Nephron (organoid): ENCODE results near the gene NEURL4.
"Not testable (repeated sequence)": the region's sequence is repeated elsewhere in the genome, so short reads cannot be mapped to it uniquely, and the experiment has no call there.

ENCODE experiments used
- H3K27ac Mint-ChIP-seq, 3 experiments: 2 replicates each; pipeline ENCODE4 v1.8.0; 2020; ENCODE audit warnings: mixed read lengths in 3 of 3, mild to moderate bottlenecking in 2 of 3, moderate library complexity in 1 of 3
- H3K27me3 Mint-ChIP-seq: 2 replicates; pipeline ENCODE4 v1.8.0; 2021; ENCODE audit warnings: low read depth, mild to moderate bottlenecking, moderate library complexity, mixed read lengths
- H3K36me3 Mint-ChIP-seq: 2 replicates; pipeline ENCODE4 v1.8.0; 2020; ENCODE audit warnings: low read depth, mixed read lengths
- H3K4me1 Mint-ChIP-seq: 2 replicates; pipeline ENCODE4 v1.8.0; 2020; ENCODE audit warnings: mixed read lengths
- H3K4me3 Mint-ChIP-seq, 3 experiments: 2 replicates each; pipeline ENCODE4 v1.8.0; 2020; ENCODE audit warnings: mild to moderate bottlenecking in 3 of 3, mixed read lengths in 3 of 3, moderate library complexity in 2 of 3
- H3K9me3 Mint-ChIP-seq: 2 replicates; pipeline ENCODE4 v1.8.0; 2020; ENCODE audit warnings: mixed read lengths
- TF ChIP-seq, protein P1 (sequence below), 3 experiments: fragments of 200-600 bp; sonication (generic); IDR thresholded peaks; one replicate each; pipeline ENCODE4 v1.5.0; 2021; ENCODE audit warnings: antibody characterized with exemption in 3 of 3; ENCODE audit not compliant: unreplicated experiment in 3 of 3

Gene NEURL4

DNA sequence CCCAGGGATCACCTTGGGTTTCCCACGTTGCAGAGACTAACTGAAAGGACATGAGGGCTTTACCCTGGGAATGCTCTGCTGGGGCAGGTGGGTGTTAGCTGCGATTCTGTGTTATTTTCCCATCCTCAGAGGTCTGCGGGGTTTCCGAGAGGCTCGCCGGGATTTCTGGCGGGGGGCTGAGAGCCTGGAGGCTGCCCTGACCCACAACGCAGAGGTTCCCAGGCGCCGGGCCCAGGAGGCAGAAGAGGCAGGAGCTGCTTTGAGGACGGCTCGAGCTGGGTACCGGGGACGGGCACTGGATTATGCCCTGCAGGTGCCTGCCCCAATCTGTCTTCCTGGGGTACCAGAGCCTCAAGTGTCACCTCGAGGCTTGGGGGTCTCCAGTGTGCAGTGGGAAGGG, 14.1 kb upstream of the NEURL4 start:
- Mint-ChIP-seq H3K9me3 (no peaks in the 10 kb centered on the region), H3K27me3 (peaks cover 11% of the 10 kb centered on the region), H3K4me3 (no peak overlapping the region), H3K27ac (no peak overlapping the region), H3K36me3 (no peaks in the 10 kb centered on the region), H3K4me1 (peaks cover 9% of the 10 kb centered on the region)
- TF ChIP-seq, protein P1, sequence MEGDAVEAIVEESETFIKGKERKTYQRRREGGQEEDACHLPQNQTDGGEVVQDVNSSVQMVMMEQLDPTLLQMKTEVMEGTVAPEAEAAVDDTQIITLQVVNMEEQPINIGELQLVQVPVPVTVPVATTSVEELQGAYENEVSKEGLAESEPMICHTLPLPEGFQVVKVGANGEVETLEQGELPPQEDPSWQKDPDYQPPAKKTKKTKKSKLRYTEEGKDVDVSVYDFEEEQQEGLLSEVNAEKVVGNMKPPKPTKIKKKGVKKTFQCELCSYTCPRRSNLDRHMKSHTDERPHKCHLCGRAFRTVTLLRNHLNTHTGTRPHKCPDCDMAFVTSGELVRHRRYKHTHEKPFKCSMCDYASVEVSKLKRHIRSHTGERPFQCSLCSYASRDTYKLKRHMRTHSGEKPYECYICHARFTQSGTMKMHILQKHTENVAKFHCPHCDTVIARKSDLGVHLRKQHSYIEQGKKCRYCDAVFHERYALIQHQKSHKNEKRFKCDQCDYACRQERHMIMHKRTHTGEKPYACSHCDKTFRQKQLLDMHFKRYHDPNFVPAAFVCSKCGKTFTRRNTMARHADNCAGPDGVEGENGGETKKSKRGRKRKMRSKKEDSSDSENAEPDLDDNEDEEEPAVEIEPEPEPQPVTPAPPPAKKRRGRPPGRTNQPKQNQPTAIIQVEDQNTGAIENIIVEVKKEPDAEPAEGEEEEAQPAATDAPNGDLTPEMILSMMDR (IDR thresholded peaks at IDR 0.05; ENCODE audit: unreplicated experiment in 3 of 3), result no peak

GRCh38 chr17:7341842-7342241, 12.7 kb upstream of the NEURL4 start:
- Mint-ChIP-seq H3K27ac (no peak overlapping the region), H3K36me3 (no peaks in the 10 kb centered on the region), H3K4me3 (no peak overlapping the region), H3K4me1 (no peaks in the 10 kb centered on the region), H3K27me3 (peaks cover 10% of the 10 kb centered on the region), H3K9me3 (no peaks in the 10 kb centered on the region)
- TF ChIP-seq, protein P1 (IDR thresholded peaks at IDR 0.05; ENCODE audit: unreplicated experiment in 3 of 3), result no peak

DNA sequence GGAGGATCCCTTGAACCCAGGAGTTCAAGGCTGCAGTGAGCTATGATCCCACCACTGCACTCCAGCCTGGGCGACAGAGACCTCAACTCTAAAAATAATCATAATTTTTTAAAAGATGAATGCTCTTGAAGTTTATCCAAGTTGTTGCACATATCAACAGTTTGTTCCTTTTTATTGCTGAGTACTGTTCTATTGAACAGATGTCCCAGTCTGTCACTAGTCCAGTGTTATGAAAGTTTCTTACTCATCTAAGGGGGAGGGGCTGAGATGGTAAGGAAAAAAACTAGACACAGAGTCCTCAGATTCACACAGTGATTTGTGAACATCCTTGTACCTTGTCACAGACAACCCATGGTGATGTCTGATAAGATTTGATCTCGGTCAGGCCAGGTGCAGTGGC, 11.0 kb upstream of the NEURL4 start:
- Mint-ChIP-seq H3K9me3 (no peaks in the 10 kb centered on the region), H3K4me3 (no peak overlapping the region), H3K36me3 (no peaks in the 10 kb centered on the region), H3K4me1 (no peaks in the 10 kb centered on the region), H3K27ac (no peak overlapping the region), H3K27me3 (peaks cover 11% of the 10 kb centered on the region)
- TF ChIP-seq, protein P1 (IDR thresholded peaks at IDR 0.05; ENCODE audit: unreplicated experiment in 3 of 3), result no peak

GRCh38 chr17:7337600-7337999, 8.5 kb upstream of the NEURL4 start:
- not testable (repeated sequence) for H3K27ac Mint-ChIP-seq, H3K4me3 Mint-ChIP-seq, H3K36me3 Mint-ChIP-seq, H3K4me1 Mint-ChIP-seq, H3K9me3 Mint-ChIP-seq, H3K27me3 Mint-ChIP-seq

DNA sequence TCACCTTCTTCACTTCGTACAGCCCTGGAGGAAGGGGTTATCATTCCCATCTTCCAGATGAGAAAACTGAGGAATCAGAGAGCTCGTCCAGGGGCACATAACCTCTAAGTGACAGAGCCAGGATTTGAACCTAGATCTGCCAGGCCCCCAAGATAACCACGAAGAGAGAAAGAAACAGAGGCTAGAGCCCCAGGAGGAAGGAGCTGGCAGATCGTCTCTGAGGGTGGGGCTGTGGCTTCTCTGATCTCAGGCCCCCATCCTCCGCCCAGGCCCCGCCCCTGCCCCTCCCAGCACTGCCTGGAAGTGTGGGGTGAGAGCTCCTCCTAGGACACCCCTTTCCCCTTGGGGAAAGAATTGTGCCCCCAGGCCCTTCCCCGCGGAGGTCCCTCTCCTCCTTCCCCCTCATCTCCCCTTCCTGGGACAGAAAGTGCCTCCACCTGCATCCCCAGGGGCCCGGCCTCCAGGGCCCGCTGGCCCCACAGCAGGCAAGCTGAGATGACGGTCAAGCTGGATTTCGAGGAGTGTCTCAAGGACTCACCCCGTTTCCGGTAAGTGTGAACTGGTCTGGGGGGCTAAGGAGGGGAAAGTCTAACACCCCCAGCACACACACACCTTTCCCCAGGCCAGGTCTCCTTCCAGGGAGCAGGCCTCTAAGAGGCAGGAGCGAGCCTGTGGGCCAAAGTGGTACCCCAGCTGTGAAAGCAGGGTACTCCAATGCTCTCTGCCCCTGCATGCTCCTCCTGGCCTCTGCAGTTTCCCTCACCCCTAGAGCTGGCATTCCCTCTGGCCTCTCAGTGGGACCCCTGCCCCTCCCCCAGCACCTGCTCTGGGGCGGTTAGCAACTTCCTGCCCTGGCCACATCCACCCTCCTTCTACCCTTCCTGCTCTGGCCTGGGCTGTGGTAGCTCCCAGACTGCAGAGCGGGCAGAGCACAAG, 7.4 kb upstream of the NEURL4 start, which contains the start of gene ACAP1:
Gene ACAP1, plus strand, starts transcription at position 290 of the 936 bp plus-strand sequence. Its CDS starts 206 bp downstream, at position 496.
- TF ChIP-seq, protein P1 (IDR thresholded peaks at IDR 0.05; ENCODE audit: unreplicated experiment in 3 of 3), result no peak
- no peak within 1 kb of the TSS for H3K27ac Mint-ChIP-seq
- H3K27me3 Mint-ChIP-seq, result peaks cover 6% of the 10 kb centered on the region
- peaks cover 8% of the 10 kb centered on the region for H3K4me1 Mint-ChIP-seq
- H3K36me3 Mint-ChIP-seq, result no peaks in the 10 kb centered on the region
- no peak within 1 kb of the TSS for H3K4me3 Mint-ChIP-seq
- H3K9me3 Mint-ChIP-seq, result no peaks in the 10 kb centered on the region

DNA sequence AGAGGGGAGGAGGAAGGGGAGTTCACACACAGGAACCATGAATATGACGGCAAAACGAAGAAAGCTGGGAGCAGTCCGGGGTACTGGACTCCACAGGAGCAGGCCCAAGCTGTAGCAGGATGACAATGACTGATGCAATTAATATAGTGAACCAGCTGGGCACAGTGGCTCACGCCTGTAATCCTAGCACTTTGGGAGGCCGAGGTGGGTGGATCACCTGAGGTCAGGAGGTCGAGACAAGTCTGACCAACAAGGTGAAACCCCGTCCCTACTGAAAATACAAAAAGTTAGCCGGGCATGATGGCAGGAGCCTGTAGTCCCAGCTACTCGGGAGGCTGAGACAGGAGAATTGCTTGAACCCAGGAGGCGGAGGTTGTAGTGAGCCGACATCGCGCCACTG, 6.6 kb upstream of the NEURL4 start:
- not testable (repeated sequence) for H3K27me3 Mint-ChIP-seq, H3K27ac Mint-ChIP-seq, H3K36me3 Mint-ChIP-seq, H3K4me3 Mint-ChIP-seq, H3K9me3 Mint-ChIP-seq, H3K4me1 Mint-ChIP-seq
